SU-DHL-6 (cell line): ENCODE data around the gene ATOSA.

Experiments used
- H2AFZ ChIP-seq: fragments of 200-600 bp; sonication (generic); 2 replicates; pipeline ENCODE4 v1.6.1; 2014; ENCODE audit warnings: low read depth, mild to moderate bottlenecking, moderate library complexity, mixed read lengths, antibody characterized with exemption, low read length; ENCODE audit not compliant: severe bottlenecking
- H3F3A ChIP-seq: fragments of 200-600 bp; shearing (Covaris generic); 2 replicates; pipeline ENCODE4 v1.6.0; 2016; ENCODE audit warnings: antibody characterized with exemption, mild to moderate bottlenecking; ENCODE audit not compliant: insufficient read depth
- H3K27ac ChIP-seq: fragments of 200-600 bp; sonication (generic); 2 replicates; pipeline ENCODE4 v1.5.1; 2016; ENCODE audit warnings: low read depth, mild to moderate bottlenecking, low read length, moderate library complexity, mixed read lengths
- H3K27me3 ChIP-seq: fragments of 200-600 bp; sonication (generic), shearing (Covaris generic); 2 replicates; pipeline ENCODE4 v1.6.0; 2014; ENCODE audit warnings: mild to moderate bottlenecking, low read length
- H3K36me3 ChIP-seq: fragments of 200-600 bp; sonication (generic); 2 replicates; pipeline ENCODE4 v1.6.1; 2014; ENCODE audit warnings: mild to moderate bottlenecking, low read length, mixed read lengths
- H3K4me2 ChIP-seq: fragments of 300-600, 200-600 bp; shearing (Covaris generic), sonication (generic); 2 replicates; pipeline ENCODE4 v1.6.0; 2014; ENCODE audit warnings: low read length, low read depth, mild to moderate bottlenecking; ENCODE audit not compliant: poor library complexity, severe bottlenecking
- H3K4me3 ChIP-seq: fragments of 200-600 bp; sonication (generic); 2 replicates; pipeline ENCODE4 v1.5.1; 2014; ENCODE audit warnings: antibody characterized with exemption, low read length, mild to moderate bottlenecking, mixed read lengths; ENCODE audit not compliant: insufficient read depth, poor library complexity, severe bottlenecking
- H3K79me2 ChIP-seq: fragments of 200-600 bp; sonication (generic); 2 replicates; pipeline ENCODE4 v1.6.1; 2014; ENCODE audit warnings: mild to moderate bottlenecking, low read length, moderate library complexity; ENCODE audit not compliant: insufficient read depth
- H3K9ac ChIP-seq: fragments of 200-600 bp; sonication (generic); 2 replicates; pipeline ENCODE4 v1.7.0; 2014; ENCODE audit warnings: mild to moderate bottlenecking, low read length
- H3K9me2 ChIP-seq: fragments of 200-600 bp; sonication (generic); replicated peaks from 2 replicates; pipeline ENCODE4 v1.6.1; 2014; ENCODE audit warnings: low read length; ENCODE audit not compliant: insufficient read depth
- H3K9me3 ChIP-seq: fragments of 200-600 bp; sonication (generic); 2 replicates; pipeline ENCODE4 v1.6.1; 2014; ENCODE audit warnings: low read length, mixed read lengths; ENCODE audit not compliant: insufficient read depth
- H4K20me1 ChIP-seq: fragments of 200-600 bp; sonication (generic); 2 replicates; pipeline ENCODE4 v1.6.1; 2014; ENCODE audit warnings: low read depth, mild to moderate bottlenecking, antibody characterized with exemption, low read length, moderate library complexity, mixed read lengths
- CTCF ChIP-seq: fragments of 200-600 bp; sonication (generic); IDR thresholded peaks from one replicate; pipeline ENCODE4 v1.5.1; 2017; ENCODE audit warnings: antibody characterized with exemption, mild to moderate bottlenecking, low read length, moderate library complexity; ENCODE audit not compliant: insufficient read depth, poor library complexity, severe bottlenecking
- EZH2phosphoT487 ChIP-seq: fragments of 200-600 bp; sonication (generic), shearing (Covaris generic); conservative IDR thresholded peaks from 2 replicates; pipeline ENCODE4 v1.6.1; 2018; ENCODE audit warnings: mild to moderate bottlenecking, antibody characterized with exemption, low read length, moderate library complexity, mixed read lengths

Gene ATOSA

GRCh38 chr15:52726195-52726594 is 47.0 kb upstream of the ATOSA start:
- H3K9ac ChIP-seq, result no peak overlapping the region
- H3F3A ChIP-seq, result no peaks in the 10 kb centered on the region; the same call in 1 of the 2 replicates
- no peaks in the 10 kb centered on the region for H3K9me2 ChIP-seq
- no peaks in the 10 kb centered on the region for H3K9me3 ChIP-seq
- H2AFZ ChIP-seq, result no peak overlapping the region
- H3K27ac ChIP-seq, result no peak overlapping the region
- no peak for TF ChIP-seq EZH2phosphoT487
- no peak for TF ChIP-seq CTCF
- H3K4me2 ChIP-seq, result no peak overlapping the region
- no peaks in the 10 kb centered on the region for H3K27me3 ChIP-seq
- no peaks in the 10 kb centered on the region for H4K20me1 ChIP-seq
- H3K79me2 ChIP-seq, result no peaks in the 10 kb centered on the region
- no peaks in the 10 kb centered on the region for H3K36me3 ChIP-seq
- H3K4me3 ChIP-seq, result no peak overlapping the region

GRCh38 chr15:52718551-52718950 is 39.4 kb upstream of the ATOSA start:
- H3K9ac ChIP-seq, result no peak overlapping the region
- no peaks in the 10 kb centered on the region for H3K79me2 ChIP-seq
- H3K27ac ChIP-seq, result no peak overlapping the region
- no peaks in the 10 kb centered on the region for H3K9me2 ChIP-seq
- no peak overlapping the region for H2AFZ ChIP-seq
- H3K4me2 ChIP-seq, result no peak overlapping the region
- no peaks in the 10 kb centered on the region for H3F3A ChIP-seq
- H4K20me1 ChIP-seq, result no peaks in the 10 kb centered on the region
- TF ChIP-seq CTCF (no peak), EZH2phosphoT487 (no peak)
- H3K27me3 ChIP-seq, result no peaks in the 10 kb centered on the region
- H3K9me3 ChIP-seq, result no peaks in the 10 kb centered on the region
- no peaks in the 10 kb centered on the region for H3K36me3 ChIP-seq
- no peak overlapping the region for H3K4me3 ChIP-seq

DNA sequence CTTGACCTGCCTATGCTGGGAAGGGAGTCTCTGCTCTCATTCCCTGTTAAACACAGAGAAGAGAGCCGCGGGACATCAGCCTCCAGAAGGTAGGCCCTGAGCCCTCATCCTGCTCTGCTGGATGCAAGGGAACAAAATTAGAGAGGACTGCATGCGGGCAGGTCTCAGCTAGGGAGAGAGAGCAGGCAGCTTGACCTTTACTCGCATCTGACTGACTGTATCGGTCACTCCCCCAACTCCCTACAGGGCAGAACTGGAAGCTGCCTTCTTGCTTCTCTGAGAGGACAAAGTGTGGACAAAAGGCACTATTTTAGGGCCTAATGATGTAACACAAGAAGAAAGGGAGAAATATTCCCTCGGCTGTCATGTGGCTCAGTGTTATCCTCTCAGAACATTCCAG is 38.7 kb upstream of the ATOSA start:
- no peak overlapping the region for H3K27ac ChIP-seq
- no peaks in the 10 kb centered on the region for H3K36me3 ChIP-seq
- no peak overlapping the region for H3K4me3 ChIP-seq
- H3K9me2 ChIP-seq, result no peaks in the 10 kb centered on the region
- H3K27me3 ChIP-seq, result no peaks in the 10 kb centered on the region
- no peak for TF ChIP-seq CTCF
- no peak for TF ChIP-seq EZH2phosphoT487
- no peak overlapping the region for H3K4me2 ChIP-seq
- H4K20me1 ChIP-seq, result no peaks in the 10 kb centered on the region
- no peaks in the 10 kb centered on the region for H3F3A ChIP-seq
- no peak overlapping the region for H3K9ac ChIP-seq
- no peaks in the 10 kb centered on the region for H3K9me3 ChIP-seq
- H3K79me2 ChIP-seq, result no peaks in the 10 kb centered on the region
- H2AFZ ChIP-seq, result no peak overlapping the region
